HepG2 (cell line): ENCODE measurements around the gene NAPSA. TPM values are rescaled to one million over a fixed set of nuclear protein-coding genes. Genes with fewer than 3 reads are reported as not detected.

ENCODE experiments used
- AKAP8 ChIP-seq: sonication (generic); formaldehyde crosslinking; IDR thresholded peaks from 2 replicates; pipeline ENCODE4 v1.5.1; 2020; ENCODE audit warnings: mild to moderate bottlenecking, missing genetic modification reagents
- ARNT2 ChIP-seq: sonication (generic); formaldehyde crosslinking; IDR thresholded peaks from 2 replicates; pipeline ENCODE4 v1.8.0; 2022; ENCODE audit warnings: mild to moderate bottlenecking, low read depth, missing genetic modification reagents, moderate library complexity
- CHD2 ChIP-seq: IDR thresholded peaks from 2 replicates; pipeline ENCODE4 v1.6.1; 2011; ENCODE audit warnings: low read depth, low read length, improper control_type of control experiment
- CREM ChIP-seq, 2 experiments: sonication (generic) in 1 of 2; formaldehyde crosslinking in 1 of 2; IDR thresholded peaks; 2 replicates each; pipeline versions ENCODE4 v1.4.0 to v1.6.1; 2016 to 2020; ENCODE audit warnings: antibody characterized with exemption in 1 of 2, mild to moderate bottlenecking in 1 of 2, missing genetic modification reagents in 1 of 2
- HOXA3 ChIP-seq: sonication (generic); formaldehyde crosslinking; IDR thresholded peaks from 2 replicates; pipeline ENCODE4 v1.5.0; 2020; ENCODE audit warnings: missing genetic modification reagents
- KLF6 ChIP-seq: IDR thresholded peaks from 2 replicates; pipeline ENCODE4 v1.8.0; 2016; ENCODE audit warnings: missing biosample characterization, missing genetic modification reagents
- PHB2 ChIP-seq: fragments of 450-650 bp; IDR thresholded peaks from 2 replicates; pipeline ENCODE4 v1.6.1; 2018; ENCODE audit not compliant: partially characterized antibody
- SMC3 ChIP-seq: IDR thresholded peaks from 2 replicates; pipeline ENCODE4 v1.6.1; 2011; ENCODE audit warnings: low read length, improper control_type of control experiment
- SPEN ChIP-seq: sonication (generic); formaldehyde crosslinking; IDR thresholded peaks from 2 replicates; pipeline ENCODE4 v1.5.1; 2020; ENCODE audit warnings: low read depth, mild to moderate bottlenecking, missing genetic modification reagents
- SRSF4 ChIP-seq: fragments of 200-400 bp; formaldehyde crosslinking; IDR thresholded peaks from one replicate; pipeline ENCODE4 v1.6.1; 2018; ENCODE audit warnings: mild to moderate bottlenecking, low read depth, low read length, moderate library complexity; ENCODE audit not compliant: poor library complexity, severe bottlenecking
- THAP9 ChIP-seq: sonication (generic); formaldehyde crosslinking; IDR thresholded peaks from 2 replicates; pipeline ENCODE4; 2020; ENCODE audit warnings: missing genetic modification reagents, mild to moderate bottlenecking, borderline replicate concordance
- ZBTB7B ChIP-seq: sonication (generic); formaldehyde crosslinking; IDR thresholded peaks from 2 replicates; pipeline ENCODE4 v1.4.0; 2020; ENCODE audit warnings: missing genetic modification reagents
- ZNF747 ChIP-seq: sonication (generic); formaldehyde crosslinking; IDR thresholded peaks from 2 replicates; pipeline ENCODE4 v1.8.1; 2023; ENCODE audit warnings: missing genetic modification reagents, mild to moderate bottlenecking, borderline replicate concordance
- ZNF891 ChIP-seq: sonication (generic); formaldehyde crosslinking; IDR thresholded peaks from 2 replicates; pipeline ENCODE4 v1.5.0; 2020; ENCODE audit warnings: mild to moderate bottlenecking, missing genetic modification reagents
- ZSCAN21 ChIP-seq: sonication (generic); formaldehyde crosslinking; IDR thresholded peaks from 2 replicates; pipeline ENCODE4 v1.8.0; 2022; ENCODE audit warnings: mild to moderate bottlenecking, missing genetic modification reagents, moderate library complexity, borderline replicate concordance
- polyA plus RNA-seq, 8 experiments: library from polyadenylated mRNA; depleted of rRNA in 3 of 8; stranded (reverse) in 7 of 8; unstranded in 1 of 8; fragments of >200 nt; fragmentation: Illumina TruSeq in 4 of 8; extraction: Trizol in 4 of 8; gene quantifications; 2 replicates each; pipeline versions ENCODE4 v1.2.1 to v1.2.3, GENCODE V29; 2011 to 2016; ENCODE audit warnings: low read depth in 4 of 8, missing spikeins in 1 of 8, mixed read lengths in 1 of 8; ENCODE audit not compliant: insufficient read depth in 1 of 8
- total RNA-seq, 5 experiments: library from RNA; depleted of rRNA; stranded (reverse); fragments of >200 nt; fragmentation: Illumina TruSeq; extraction: Trizol; gene quantifications; 2 replicates each; pipeline ENCODE4 v1.2.3, GENCODE V29; 2016; ENCODE audit warnings: low read depth in 1 of 5
- TF ChIP-seq, protein P1 (sequence below): sonication (generic); formaldehyde crosslinking; IDR thresholded peaks from 2 replicates; pipeline ENCODE4 v1.5.0; 2020; ENCODE audit warnings: mild to moderate bottlenecking, missing genetic modification reagents, moderate library complexity
- TF ChIP-seq, protein P2 (sequence below): IDR thresholded peaks from 2 replicates; pipeline ENCODE4 v1.4.0; 2020; ENCODE audit warnings: mild to moderate bottlenecking, missing genetic modification reagents
- TF ChIP-seq, protein P3 (sequence below): IDR thresholded peaks from 2 replicates; pipeline ENCODE4 v1.6.1; 2016; ENCODE audit warnings: missing compliant biosample characterization, missing genetic modification reagents, borderline replicate concordance

Gene NAPSA
- total and polyA plus RNA-seq, 2 of the 13 experiments (the other 11 are each of a cell fraction or from before 2014, with no cell fraction given): not detected

GRCh38 chr19:50357178-50358100 is 8.0 kb downstream of the NAPSA start (continued):
- TF ChIP-seq HOXA3 (CRISPR knock-in tag) (peak; percentile 32; the same call in 1 of the 2 replicates), SRSF4 (no peak), AKAP8 (CRISPR knock-in tag) (no peak), THAP9 (peak; percentile 39; the same call in 1 of the 2 replicates), CHD2 (no peak), ZNF747 (no peak), KLF6 (0 out of 2 replicates have a peak, but pooled peaks have one; percentile 40), CREM (IDR thresholded peaks at IDR 0.05) (peak; percentile 57; the same call in 1 of the 2 replicates), CREM (CRISPR knock-in tag; IDR thresholded peaks at IDR 0.05) (no peak), ZNF891 (CRISPR knock-in tag) (peak; percentile 59; the same call in 1 of the 2 replicates), PHB2 (no peak), ZBTB7B (CRISPR knock-in tag) (peak; percentile 55), SMC3 (peak; percentile 71), ARNT2 (peak; percentile 47; the same call in 1 of the 2 replicates), ZSCAN21 (CRISPR knock-in tag) (0 out of 2 replicates have a peak, but pooled peaks have one; percentile 43), SPEN (0 out of 2 replicates have a peak, but pooled peaks have one; percentile 27)
- TF ChIP-seq, protein P1, sequence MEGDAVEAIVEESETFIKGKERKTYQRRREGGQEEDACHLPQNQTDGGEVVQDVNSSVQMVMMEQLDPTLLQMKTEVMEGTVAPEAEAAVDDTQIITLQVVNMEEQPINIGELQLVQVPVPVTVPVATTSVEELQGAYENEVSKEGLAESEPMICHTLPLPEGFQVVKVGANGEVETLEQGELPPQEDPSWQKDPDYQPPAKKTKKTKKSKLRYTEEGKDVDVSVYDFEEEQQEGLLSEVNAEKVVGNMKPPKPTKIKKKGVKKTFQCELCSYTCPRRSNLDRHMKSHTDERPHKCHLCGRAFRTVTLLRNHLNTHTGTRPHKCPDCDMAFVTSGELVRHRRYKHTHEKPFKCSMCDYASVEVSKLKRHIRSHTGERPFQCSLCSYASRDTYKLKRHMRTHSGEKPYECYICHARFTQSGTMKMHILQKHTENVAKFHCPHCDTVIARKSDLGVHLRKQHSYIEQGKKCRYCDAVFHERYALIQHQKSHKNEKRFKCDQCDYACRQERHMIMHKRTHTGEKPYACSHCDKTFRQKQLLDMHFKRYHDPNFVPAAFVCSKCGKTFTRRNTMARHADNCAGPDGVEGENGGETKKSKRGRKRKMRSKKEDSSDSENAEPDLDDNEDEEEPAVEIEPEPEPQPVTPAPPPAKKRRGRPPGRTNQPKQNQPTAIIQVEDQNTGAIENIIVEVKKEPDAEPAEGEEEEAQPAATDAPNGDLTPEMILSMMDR (CRISPR knock-in tag): peak; percentile 91
- TF ChIP-seq, protein P2, sequence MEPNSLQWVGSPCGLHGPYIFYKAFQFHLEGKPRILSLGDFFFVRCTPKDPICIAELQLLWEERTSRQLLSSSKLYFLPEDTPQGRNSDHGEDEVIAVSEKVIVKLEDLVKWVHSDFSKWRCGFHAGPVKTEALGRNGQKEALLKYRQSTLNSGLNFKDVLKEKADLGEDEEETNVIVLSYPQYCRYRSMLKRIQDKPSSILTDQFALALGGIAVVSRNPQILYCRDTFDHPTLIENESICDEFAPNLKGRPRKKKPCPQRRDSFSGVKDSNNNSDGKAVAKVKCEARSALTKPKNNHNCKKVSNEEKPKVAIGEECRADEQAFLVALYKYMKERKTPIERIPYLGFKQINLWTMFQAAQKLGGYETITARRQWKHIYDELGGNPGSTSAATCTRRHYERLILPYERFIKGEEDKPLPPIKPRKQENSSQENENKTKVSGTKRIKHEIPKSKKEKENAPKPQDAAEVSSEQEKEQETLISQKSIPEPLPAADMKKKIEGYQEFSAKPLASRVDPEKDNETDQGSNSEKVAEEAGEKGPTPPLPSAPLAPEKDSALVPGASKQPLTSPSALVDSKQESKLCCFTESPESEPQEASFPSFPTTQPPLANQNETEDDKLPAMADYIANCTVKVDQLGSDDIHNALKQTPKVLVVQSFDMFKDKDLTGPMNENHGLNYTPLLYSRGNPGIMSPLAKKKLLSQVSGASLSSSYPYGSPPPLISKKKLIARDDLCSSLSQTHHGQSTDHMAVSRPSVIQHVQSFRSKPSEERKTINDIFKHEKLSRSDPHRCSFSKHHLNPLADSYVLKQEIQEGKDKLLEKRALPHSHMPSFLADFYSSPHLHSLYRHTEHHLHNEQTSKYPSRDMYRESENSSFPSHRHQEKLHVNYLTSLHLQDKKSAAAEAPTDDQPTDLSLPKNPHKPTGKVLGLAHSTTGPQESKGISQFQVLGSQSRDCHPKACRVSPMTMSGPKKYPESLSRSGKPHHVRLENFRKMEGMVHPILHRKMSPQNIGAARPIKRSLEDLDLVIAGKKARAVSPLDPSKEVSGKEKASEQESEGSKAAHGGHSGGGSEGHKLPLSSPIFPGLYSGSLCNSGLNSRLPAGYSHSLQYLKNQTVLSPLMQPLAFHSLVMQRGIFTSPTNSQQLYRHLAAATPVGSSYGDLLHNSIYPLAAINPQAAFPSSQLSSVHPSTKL (CRISPR knock-in tag): 0 out of 2 replicates have a peak, but pooled peaks have one; percentile 14
- TF ChIP-seq, protein P3, sequence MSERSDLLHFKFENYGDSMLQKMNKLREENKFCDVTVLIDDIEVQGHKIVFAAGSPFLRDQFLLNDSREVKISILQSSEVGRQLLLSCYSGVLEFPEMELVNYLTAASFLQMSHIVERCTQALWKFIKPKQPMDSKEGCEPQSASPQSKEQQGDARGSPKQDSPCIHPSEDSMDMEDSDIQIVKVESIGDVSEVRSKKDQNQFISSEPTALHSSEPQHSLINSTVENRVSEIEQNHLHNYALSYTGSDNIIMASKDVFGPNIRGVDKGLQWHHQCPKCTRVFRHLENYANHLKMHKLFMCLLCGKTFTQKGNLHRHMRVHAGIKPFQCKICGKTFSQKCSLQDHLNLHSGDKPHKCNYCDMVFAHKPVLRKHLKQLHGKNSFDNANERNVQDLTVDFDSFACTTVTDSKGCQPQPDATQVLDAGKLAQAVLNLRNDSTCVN (CRISPR knock-in tag): peak; percentile 99
